Neural progenitor cell (in vitro differentiated cells): ENCODE results near the gene FRAS1.

ENCODE experiments used
- EZH2 ChIP-seq: fragments of 200-600 bp; sonication (generic); IDR thresholded peaks from 2 replicates; pipeline ENCODE4 v1.6.1; 2017; ENCODE audit warnings: antibody characterized with exemption, mild to moderate bottlenecking, moderate library complexity
- EZH2phosphoT487 ChIP-seq: fragments of 200-600 bp; sonication (generic); IDR thresholded peaks from 2 replicates; pipeline ENCODE4 v1.6.1; 2017; ENCODE audit warnings: antibody characterized with exemption
- TF ChIP-seq, protein P1 (sequence below): fragments of 200-600 bp; sonication (generic); IDR thresholded peaks from 2 replicates; pipeline ENCODE4 v1.5.1; 2017; ENCODE audit warnings: antibody characterized with exemption, mild to moderate bottlenecking

GRCh38 chr4:78437608-78438088 is 380.5 kb downstream of the FRAS1 start:
- TF ChIP-seq EZH2phosphoT487 (no peak), EZH2 (no peak)
- TF ChIP-seq, protein P1, sequence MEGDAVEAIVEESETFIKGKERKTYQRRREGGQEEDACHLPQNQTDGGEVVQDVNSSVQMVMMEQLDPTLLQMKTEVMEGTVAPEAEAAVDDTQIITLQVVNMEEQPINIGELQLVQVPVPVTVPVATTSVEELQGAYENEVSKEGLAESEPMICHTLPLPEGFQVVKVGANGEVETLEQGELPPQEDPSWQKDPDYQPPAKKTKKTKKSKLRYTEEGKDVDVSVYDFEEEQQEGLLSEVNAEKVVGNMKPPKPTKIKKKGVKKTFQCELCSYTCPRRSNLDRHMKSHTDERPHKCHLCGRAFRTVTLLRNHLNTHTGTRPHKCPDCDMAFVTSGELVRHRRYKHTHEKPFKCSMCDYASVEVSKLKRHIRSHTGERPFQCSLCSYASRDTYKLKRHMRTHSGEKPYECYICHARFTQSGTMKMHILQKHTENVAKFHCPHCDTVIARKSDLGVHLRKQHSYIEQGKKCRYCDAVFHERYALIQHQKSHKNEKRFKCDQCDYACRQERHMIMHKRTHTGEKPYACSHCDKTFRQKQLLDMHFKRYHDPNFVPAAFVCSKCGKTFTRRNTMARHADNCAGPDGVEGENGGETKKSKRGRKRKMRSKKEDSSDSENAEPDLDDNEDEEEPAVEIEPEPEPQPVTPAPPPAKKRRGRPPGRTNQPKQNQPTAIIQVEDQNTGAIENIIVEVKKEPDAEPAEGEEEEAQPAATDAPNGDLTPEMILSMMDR: no peak
